Placental epithelial cell (primary cell): ENCODE data around the gene ATAD5. TPM values are rescaled to one million over a fixed set of nuclear protein-coding genes. Genes with fewer than 3 reads are reported as not detected.

Experiments
- small RNA-seq: library from RNA; depleted of rRNA; stranded (forward); fragments of <200 nt; gene quantifications from one replicate; pipeline ENCODE3, GENCODE V24; 2012
- total RNA-seq: library from RNA; depleted of rRNA; stranded (reverse); fragments of >200 nt; gene quantifications from 2 replicates; pipeline ENCODE4 v1.2.3, GENCODE V29; 2012

ATAD5 gene
- total RNA-seq: 2.7 TPM in 2 replicates

GRCh38 chr17:30831663-30832437 lies at the start of gene ATAD5:
ATAD5 (plus strand) TSS chr17:30831966; CDS start chr17:30832348, 382 bp downstream.

GRCh38 chr17:30824356-30825145 lies 7.2 kb upstream of the ATAD5 start, which contains the start of gene CRLF3:
CRLF3 (minus strand) TSS chr17:30824692; CDS start chr17:30824651, 41 bp downstream.

DNA sequence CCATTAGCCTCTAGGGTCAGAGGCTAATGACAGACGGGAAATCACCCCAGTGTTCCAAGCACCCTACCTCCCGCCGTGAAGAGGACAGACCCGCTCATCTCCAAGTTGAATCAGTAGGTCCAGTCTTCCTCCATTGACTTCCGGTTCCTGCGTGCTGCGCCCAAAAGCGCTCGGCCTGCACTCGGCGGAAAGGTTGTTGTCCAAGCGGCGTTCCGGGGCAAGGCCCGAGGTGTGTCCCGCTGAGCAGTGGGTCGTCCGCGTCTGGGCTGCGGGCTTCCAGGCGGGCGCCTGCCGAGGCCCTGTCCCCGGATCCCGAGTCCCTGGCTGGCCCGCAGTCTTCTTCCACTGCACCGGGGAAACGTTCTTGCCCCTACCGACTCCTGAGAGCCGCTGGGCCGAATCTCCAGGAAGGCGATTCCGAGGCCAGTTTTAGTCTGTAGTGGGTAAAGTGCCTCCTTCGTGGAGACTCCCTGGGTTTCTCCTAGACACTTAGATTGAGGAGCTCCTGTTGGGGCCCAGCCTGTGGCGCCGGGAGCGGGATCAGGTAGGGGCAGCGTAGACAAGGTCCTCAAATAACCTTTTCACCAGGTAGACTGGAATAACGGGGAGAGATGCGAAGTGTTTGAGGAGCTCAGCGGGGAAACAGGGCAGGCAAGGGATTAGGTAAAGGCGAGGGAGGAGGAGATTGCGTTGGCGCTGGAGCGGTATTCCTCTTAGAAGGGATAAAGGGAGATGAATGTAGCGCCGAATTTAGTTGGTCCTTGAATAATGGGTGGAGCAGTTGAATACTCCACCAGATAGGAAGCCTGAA lies 74.5 kb downstream of the ATAD5 start, which contains the start of gene TEFM:
Gene TEFM (minus strand): TSS at position 138 of the 811 bp plus-strand sequence. CDS start 40 bp downstream, at position 98.

DNA sequence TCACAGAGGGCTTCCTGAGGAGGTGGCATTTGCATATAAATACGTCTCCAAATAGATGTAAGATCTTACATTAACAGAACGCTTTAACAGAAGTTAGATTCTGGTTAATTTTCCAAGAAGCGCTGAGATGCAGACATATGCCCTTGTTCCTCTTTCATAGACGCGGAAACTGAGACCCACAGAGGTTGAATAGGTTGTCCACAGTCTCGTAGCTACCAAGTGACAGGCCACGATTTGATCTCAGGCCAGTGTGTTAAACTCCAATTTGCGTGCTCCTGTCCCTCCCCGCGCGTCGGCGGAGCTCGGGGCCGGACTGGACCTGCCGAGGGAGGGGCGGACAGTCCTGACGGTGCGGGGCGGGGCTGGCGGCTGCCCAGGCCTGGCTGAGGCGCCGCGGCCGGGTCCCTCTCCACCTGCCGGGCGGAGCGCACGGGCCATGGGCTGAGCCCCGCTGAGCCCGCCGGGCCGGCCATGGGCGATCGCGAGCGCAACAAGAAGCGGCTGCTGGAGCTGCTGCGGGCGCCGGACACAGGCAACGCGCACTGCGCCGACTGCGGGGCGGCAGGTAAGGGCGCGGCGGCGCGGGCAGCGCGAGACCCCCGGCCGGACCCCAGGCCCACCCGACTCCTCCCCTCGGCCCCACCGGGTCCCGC lies 89.9 kb downstream of the ATAD5 start, which contains the start of gene ADAP2:
Gene ADAP2 (plus strand): TSS at position 402 of the 653 bp plus-strand sequence. CDS start 70 bp downstream, at position 472.

Small RNAs within 50 kb of the gene (small RNA-seq; reads per million reads assigned to genes)
- not detected for gene RNU6-298P

Other genes starting within 250 kb of the ATAD5 start
- gene CRLF3, start 7.3 kb upstream of the ATAD5 start, total RNA-seq: 5.9 and 8.0 TPM in 2 replicates
- gene TEFM, start 74.3 kb downstream of the ATAD5 start, total RNA-seq: 7.4 and 14.5 TPM in 2 replicates
- gene ADAP2, start 90.0 kb downstream of the ATAD5 start, total RNA-seq: 0.11 and 0.39 TPM in 2 replicates
- 8.2 and 8.6 TPM in 2 replicates for gene RNF135, start 139.1 kb downstream of the ATAD5 start, total RNA-seq